ENCODE results near the gene PMS1.
"Not testable (repeated sequence)": the region's sequence is repeated elsewhere in the genome, so short reads cannot be mapped to it uniquely, and the experiment has no call there.

Gene PMS1

DNA sequence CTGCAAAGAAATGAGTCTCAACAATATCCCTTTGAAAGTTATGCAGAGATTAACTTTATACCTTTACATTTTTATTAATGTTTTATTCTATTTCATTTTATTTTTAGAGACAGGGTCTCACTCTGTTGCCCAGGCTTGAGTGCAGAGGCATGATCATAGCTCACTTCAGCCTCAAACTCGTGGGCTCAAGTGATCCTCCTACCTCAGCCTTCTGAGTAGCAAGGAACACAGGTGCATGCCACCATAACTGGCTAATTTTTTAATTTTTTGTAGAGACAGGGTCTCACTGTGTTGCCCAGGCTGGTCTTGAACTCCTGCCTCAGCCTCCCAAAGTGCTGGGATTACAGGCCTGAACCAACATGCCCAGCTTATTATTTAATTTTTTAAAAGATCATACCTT, 50.4 kb downstream of the PMS1 start:
- H2BK120ac ChIP-seq (ENCODE audit: low read depth, low read length); H3K4ac ChIP-seq (ENCODE audit: low read depth in 1 of 2, low read length in 2 of 2); H3K18ac ChIP-seq (ENCODE audit: low read depth in 1 of 2, low read length in 2 of 2); H2BK15ac ChIP-seq (ENCODE audit: low read depth, poor library complexity, severe bottlenecking); H2AK5ac ChIP-seq (ENCODE audit: low read length, severe bottlenecking); H3K79me1 ChIP-seq (replicated peaks; ENCODE audit: low read length, poor library complexity, severe bottlenecking); H2AFZ ChIP-seq (ENCODE audit: low read depth, low read length); H4K91ac ChIP-seq (ENCODE audit: low read length); H3K9ac ChIP-seq (ENCODE audit: low read length); H3K27ac ChIP-seq (ENCODE audit: low read length, poor library complexity, severe bottlenecking); H2BK5ac ChIP-seq (ENCODE audit: low read depth, low read length, poor library complexity, severe bottlenecking); DNase-seq; H3K14ac ChIP-seq (ENCODE audit: low read length in 2 of 2); H3K36me3 ChIP-seq (ENCODE audit: control insufficient read depth in 1 of 2, insufficient read depth in 2 of 2, low read depth in 1 of 2, low read length in 2 of 2); H3K4me2 ChIP-seq (ENCODE audit: low read length, poor library complexity, severe bottlenecking); H3K27me3 ChIP-seq (ENCODE audit: control insufficient read depth in 1 of 2, insufficient read depth in 1 of 2, low read length in 2 of 2); H3K4me3 ChIP-seq (ENCODE audit: insufficient read depth in 1 of 2, low read depth in 1 of 2, low read length in 2 of 2); H4K8ac ChIP-seq (ENCODE audit: low read length); H2BK12ac ChIP-seq (ENCODE audit: low read length in 2 of 2); H3K4me1 ChIP-seq (ENCODE audit: control insufficient read depth, insufficient read depth, low read depth, low read length); H3K9me3 ChIP-seq (ENCODE audit: control insufficient read depth, low read length); H3K23ac ChIP-seq (ENCODE audit: low read length in 2 of 2): not testable (repeated sequence)
- WGBS, result 64% methylated on average over 1 of the region's 1 CpG

- H2BK15ac ChIP-seq (ENCODE audit: low read depth, poor library complexity, severe bottlenecking), result no peak overlapping the region
- no peak overlapping the region for H4K8ac ChIP-seq (ENCODE audit: low read length)
- no peak overlapping the region for H3K4ac ChIP-seq (ENCODE audit: low read depth in 1 of 2, low read length in 2 of 2)
- no peak overlapping the region for H2BK120ac ChIP-seq (ENCODE audit: low read depth, low read length)
- no peak overlapping the region for H3K14ac ChIP-seq (ENCODE audit: low read length in 2 of 2)
- no peak for DNase-seq
- peak overlapping the region; percentile 53 for H3K27ac ChIP-seq (ENCODE audit: low read length, poor library complexity, severe bottlenecking)
- peaks cover 6% of the 10 kb centered on the region for H3K79me1 ChIP-seq (replicated peaks; ENCODE audit: low read length, poor library complexity, severe bottlenecking)
- H3K4me1 ChIP-seq (ENCODE audit: control insufficient read depth, insufficient read depth, low read depth, low read length), result no peaks in the 10 kb centered on the region
- 86% methylated on average over 2 of the region's 4 CpGs for WGBS
- no peaks in the 10 kb centered on the region for H3K9me3 ChIP-seq (ENCODE audit: control insufficient read depth, low read length)
- H2BK5ac ChIP-seq (ENCODE audit: low read depth, low read length, poor library complexity, severe bottlenecking), result no peak overlapping the region
- no peaks in the 10 kb centered on the region for H3K27me3 ChIP-seq (ENCODE audit: control insufficient read depth in 1 of 2, insufficient read depth in 1 of 2, low read length in 2 of 2)
- H2AK5ac ChIP-seq (ENCODE audit: low read length, severe bottlenecking), result no peak overlapping the region
- no peak overlapping the region for H3K18ac ChIP-seq (ENCODE audit: low read depth in 1 of 2, low read length in 2 of 2)
- H2AFZ ChIP-seq (ENCODE audit: low read depth, low read length), result no peak overlapping the region
- no peak overlapping the region for H2BK12ac ChIP-seq (ENCODE audit: low read length in 2 of 2)
- H3K36me3 ChIP-seq (ENCODE audit: control insufficient read depth in 1 of 2, insufficient read depth in 2 of 2, low read depth in 1 of 2, low read length in 2 of 2), result peaks cover 0 to 6% of the 10 kb centered on the region in 2 experiments
- H3K4me3 ChIP-seq (ENCODE audit: insufficient read depth in 1 of 2, low read depth in 1 of 2, low read length in 2 of 2), result no peak overlapping the region
- H4K91ac ChIP-seq (ENCODE audit: low read length), result no peak overlapping the region
- peak overlapping the region; percentile 3 for H3K9ac ChIP-seq (ENCODE audit: low read length)
- H3K23ac ChIP-seq (ENCODE audit: low read length in 2 of 2), result no peak overlapping the region
- H3K4me2 ChIP-seq (ENCODE audit: low read length, poor library complexity, severe bottlenecking), result no peak overlapping the region
Observed at GRCh38 chr2:189835855-189836558, 51.8 kb downstream of the PMS1 start.

GRCh38 chr2:189836644-189837043, 52.4 kb downstream of the PMS1 start:
- Histone ChIP-seq H3K36me3 (ENCODE audit: control insufficient read depth in 1 of 2, insufficient read depth in 2 of 2, low read depth in 1 of 2, low read length in 2 of 2) (peaks cover 0 to 9% of the 10 kb centered on the region in 2 experiments), H3K23ac (ENCODE audit: low read length in 2 of 2) (no peak overlapping the region), H3K9me3 (ENCODE audit: control insufficient read depth, low read length) (no peaks in the 10 kb centered on the region), H2AFZ (ENCODE audit: low read depth, low read length) (no peak overlapping the region), H3K79me1 (replicated peaks; ENCODE audit: low read length, poor library complexity, severe bottlenecking) (peaks cover 6% of the 10 kb centered on the region), H4K8ac (ENCODE audit: low read length) (no peak overlapping the region), H3K4me2 (ENCODE audit: low read length, poor library complexity, severe bottlenecking) (no peak overlapping the region), H3K14ac (ENCODE audit: low read length in 2 of 2) (no peak overlapping the region), H2AK5ac (ENCODE audit: low read length, severe bottlenecking) (no peak overlapping the region), H3K4me1 (ENCODE audit: control insufficient read depth, insufficient read depth, low read depth, low read length) (no peaks in the 10 kb centered on the region), H2BK5ac (ENCODE audit: low read depth, low read length, poor library complexity, severe bottlenecking) (no peak overlapping the region), H3K27me3 (ENCODE audit: control insufficient read depth in 1 of 2, insufficient read depth in 1 of 2, low read length in 2 of 2) (no peaks in the 10 kb centered on the region), H2BK15ac (ENCODE audit: low read depth, poor library complexity, severe bottlenecking) (no peak overlapping the region), H3K4me3 (ENCODE audit: insufficient read depth in 1 of 2, low read depth in 1 of 2, low read length in 2 of 2) (no peak overlapping the region), H3K9ac (ENCODE audit: low read length) (peak overlapping the region; percentile 3), H4K91ac (ENCODE audit: low read length) (no peak overlapping the region), H2BK120ac (ENCODE audit: low read depth, low read length) (no peak overlapping the region), H3K4ac (ENCODE audit: low read depth in 1 of 2, low read length in 2 of 2) (no peak overlapping the region), H3K27ac (ENCODE audit: low read length, poor library complexity, severe bottlenecking) (peak overlapping the region; percentile 53), H2BK12ac (ENCODE audit: low read length in 2 of 2) (no peak overlapping the region), H3K18ac (ENCODE audit: low read depth in 1 of 2, low read length in 2 of 2) (no peak overlapping the region)
- 25% methylated on average over 2 of the region's 4 CpGs for WGBS
- peak; percentile 90 for DNase-seq

DNA sequence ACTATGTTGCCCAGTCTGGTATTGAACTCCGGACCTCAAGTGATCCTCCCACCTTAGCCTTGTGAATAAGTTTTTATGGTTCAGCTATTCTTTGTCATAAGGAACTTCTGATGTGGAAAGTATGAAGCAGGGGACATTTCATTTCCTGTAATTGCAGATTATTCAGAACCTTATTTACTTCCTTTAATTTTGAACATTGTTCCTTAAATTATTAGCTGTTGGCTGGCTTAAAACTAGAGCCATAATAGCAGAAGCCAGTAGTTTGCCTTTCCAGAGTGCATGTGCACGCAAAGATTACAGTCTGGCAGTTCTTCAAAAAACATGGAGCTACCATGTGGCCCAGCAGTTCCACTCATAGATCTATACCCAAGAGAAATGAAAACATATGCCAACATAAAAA, 53.1 kb downstream of the PMS1 start:
- Histone ChIP-seq H2BK5ac (ENCODE audit: low read depth, low read length, poor library complexity, severe bottlenecking) (no peak overlapping the region), H4K8ac (ENCODE audit: low read length) (no peak overlapping the region), H3K27ac (ENCODE audit: low read length, poor library complexity, severe bottlenecking) (no peak overlapping the region), H3K4me1 (ENCODE audit: control insufficient read depth, insufficient read depth, low read depth, low read length) (no peaks in the 10 kb centered on the region), H2BK15ac (ENCODE audit: low read depth, poor library complexity, severe bottlenecking) (no peak overlapping the region), H3K27me3 (ENCODE audit: control insufficient read depth in 1 of 2, insufficient read depth in 1 of 2, low read length in 2 of 2) (no peaks in the 10 kb centered on the region), H3K4me2 (ENCODE audit: low read length, poor library complexity, severe bottlenecking) (no peak overlapping the region), H3K4me3 (ENCODE audit: insufficient read depth in 1 of 2, low read depth in 1 of 2, low read length in 2 of 2) (no peak overlapping the region), H2BK120ac (ENCODE audit: low read depth, low read length) (peak overlapping the region; percentile 49), H2AK5ac (ENCODE audit: low read length, severe bottlenecking) (peak overlapping the region; percentile 78), H2BK12ac (ENCODE audit: low read length in 2 of 2) (no peak overlapping the region), H3K9me3 (ENCODE audit: control insufficient read depth, low read length) (no peaks in the 10 kb centered on the region), H3K36me3 (ENCODE audit: control insufficient read depth in 1 of 2, insufficient read depth in 2 of 2, low read depth in 1 of 2, low read length in 2 of 2) (peaks cover 0 to 14% of the 10 kb centered on the region in 2 experiments), H2AFZ (ENCODE audit: low read depth, low read length) (no peak overlapping the region), H3K23ac (ENCODE audit: low read length in 2 of 2) (no peak overlapping the region), H3K18ac (ENCODE audit: low read depth in 1 of 2, low read length in 2 of 2) (no peak overlapping the region), H3K14ac (ENCODE audit: low read length in 2 of 2) (no peak overlapping the region), H3K4ac (ENCODE audit: low read depth in 1 of 2, low read length in 2 of 2) (no peak overlapping the region), H4K91ac (ENCODE audit: low read length) (no peak overlapping the region), H3K79me1 (replicated peaks; ENCODE audit: low read length, poor library complexity, severe bottlenecking) (peaks cover 6% of the 10 kb centered on the region), H3K9ac (ENCODE audit: low read length) (no peak overlapping the region)
- DNase-seq, result no peak
- WGBS, result 90% methylated on average over 2 of the region's 2 CpGs

Measured in mesenchymal stem cell (in vitro differentiated cells and primary cell).